ENCODE data around the gene THSD4.

Gene THSD4

DNA sequence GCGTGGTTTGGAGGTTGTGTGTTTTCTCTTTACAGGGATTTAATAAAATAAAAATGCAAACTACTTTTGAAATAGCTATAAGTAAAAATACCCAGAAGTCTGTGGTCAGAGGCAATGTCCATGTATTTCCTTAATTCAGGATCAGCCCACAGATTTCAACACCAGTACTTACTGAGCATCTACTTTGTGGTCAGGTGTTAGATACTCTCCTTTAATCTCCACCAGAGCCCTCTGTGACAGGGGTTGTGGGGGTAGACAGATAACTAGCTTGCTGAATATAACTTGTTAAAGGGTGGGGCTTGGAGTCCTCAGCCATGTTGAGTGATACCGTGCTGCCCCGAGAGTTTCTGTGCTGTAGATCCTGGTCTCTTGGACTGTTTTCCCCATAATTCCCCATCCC is 451.0 kb downstream of the THSD4 start:
- no peak for DNase-seq

DNA sequence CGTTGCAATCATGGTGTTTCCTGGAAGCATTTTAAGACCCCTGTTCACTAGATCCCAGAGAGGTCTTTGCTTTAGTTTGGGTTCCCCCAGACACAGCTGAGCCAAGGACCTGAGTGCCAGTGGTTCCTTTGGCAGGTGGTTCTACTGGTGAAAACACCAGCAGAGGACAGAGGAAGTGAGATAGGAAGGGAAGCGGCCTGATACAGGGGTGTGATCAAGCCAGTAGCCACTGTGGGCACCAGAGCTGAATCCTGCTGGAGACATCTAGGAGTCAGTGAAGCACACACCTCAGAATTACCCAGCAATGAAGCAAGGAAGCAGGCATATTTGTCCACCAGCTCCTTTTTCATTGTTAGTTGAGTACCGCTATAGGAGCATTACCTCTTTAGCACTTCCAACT is 451.9 kb downstream of the THSD4 start:
- DNase-seq = no peak

GRCh38 chr15:71568227-71568626 is 453.0 kb downstream of the THSD4 start:
- DNase-seq = no peak

DNA sequence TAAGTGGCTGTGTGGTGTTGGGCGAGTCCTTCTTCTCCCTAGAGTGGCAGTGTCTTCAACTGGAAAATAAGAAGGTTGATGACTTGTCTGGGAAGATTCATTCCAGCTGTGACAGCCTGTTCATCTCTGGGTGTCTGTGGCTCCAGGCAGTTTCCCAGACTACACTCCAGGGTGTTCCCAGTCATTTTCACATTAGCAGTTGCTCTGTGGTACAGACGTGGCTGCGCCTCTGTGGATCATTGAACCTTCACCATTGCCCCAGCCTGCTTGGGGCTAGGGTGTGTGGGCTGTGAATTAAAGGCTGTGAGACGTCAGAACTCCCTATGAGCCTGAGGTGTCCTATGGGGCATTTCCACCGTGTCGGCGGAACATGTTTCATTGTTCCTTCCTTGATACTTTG is 455.5 kb downstream of the THSD4 start:
- DNase-seq = no peak

- DNase-seq = no peak
Observed at GRCh38 chr15:71571641-71572040, 456.4 kb downstream of the THSD4 start.

DNA sequence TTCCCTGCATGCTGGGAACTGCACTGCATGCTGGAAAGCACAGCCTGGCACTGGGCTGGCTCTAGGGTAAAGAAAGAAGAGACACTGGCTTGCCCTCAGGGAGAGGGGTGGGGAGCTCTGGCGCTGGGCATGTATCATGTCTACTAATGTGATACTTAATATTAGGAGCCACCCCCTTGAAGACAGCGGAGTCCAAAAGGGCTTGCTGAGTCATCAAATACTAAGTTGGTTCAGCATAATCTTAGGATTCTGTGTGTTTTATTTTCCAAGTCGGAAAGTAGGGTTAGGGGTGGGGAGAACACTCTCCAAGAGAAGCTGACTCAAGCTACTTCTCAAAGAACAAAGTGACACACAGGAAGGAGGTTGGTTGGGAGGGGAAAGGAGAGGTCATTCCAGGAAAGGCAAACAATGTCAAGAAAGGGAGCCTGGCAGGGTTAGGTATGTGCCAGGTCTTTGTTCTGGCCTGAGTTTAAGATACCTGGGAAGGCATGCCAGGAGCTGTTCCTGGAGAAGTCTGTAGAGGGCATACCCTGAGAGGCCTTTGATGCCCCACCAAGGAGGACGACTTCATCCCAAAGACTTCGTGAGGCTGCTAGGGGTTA is 457.3 kb downstream of the THSD4 start:
- DNase-seq = no peak

DNA sequence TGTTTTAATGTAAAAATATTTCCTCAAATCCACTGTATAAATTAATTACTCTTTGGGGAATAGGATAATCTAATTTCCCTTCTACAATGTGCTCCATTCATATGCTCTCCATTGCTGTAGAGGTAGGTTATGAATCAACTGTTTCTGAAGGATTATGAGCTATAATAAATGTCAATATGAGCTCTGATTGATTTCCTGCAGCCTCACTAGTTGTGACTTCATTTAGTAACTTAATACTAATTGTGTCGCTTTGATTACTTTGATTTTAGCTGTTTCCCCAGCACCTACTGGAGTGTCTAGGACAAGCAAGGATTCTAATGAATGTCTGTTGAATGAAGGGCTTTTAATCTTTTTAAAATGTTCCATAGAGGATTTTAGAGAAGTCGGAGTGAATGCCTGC is 458.3 kb downstream of the THSD4 start:
- no peak for DNase-seq

GRCh38 chr15:71575474-71576045 is 460.3 kb downstream of the THSD4 start:
- no peak for DNase-seq

- no peak for DNase-seq
Observed at GRCh38 chr15:71577071-71577470, 461.8 kb downstream of the THSD4 start.

DNA sequence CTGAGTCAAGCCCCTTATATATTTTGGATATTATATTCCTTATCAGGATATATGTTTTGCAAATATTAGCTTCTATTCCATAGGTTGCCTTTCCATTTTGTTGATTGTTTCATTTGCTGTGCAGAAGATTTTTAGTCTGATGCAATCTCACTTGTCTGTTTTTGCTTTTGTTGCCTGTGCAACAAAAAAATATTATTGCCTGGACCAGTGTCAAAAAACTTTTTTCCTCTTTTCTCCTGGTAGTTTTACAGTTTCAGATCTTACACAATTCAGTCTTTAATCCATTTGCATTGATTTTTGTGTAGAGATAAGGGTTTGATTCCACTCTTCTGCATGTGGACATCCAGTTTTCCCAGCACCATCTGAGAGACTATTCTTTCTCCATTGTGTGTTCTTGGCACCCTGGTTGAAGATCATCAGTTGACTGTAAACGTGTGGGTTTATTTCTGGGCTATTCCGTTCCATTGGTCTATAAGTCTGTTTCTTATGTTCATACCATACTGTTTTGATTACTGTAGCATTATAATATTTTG is 466.2 kb downstream of the THSD4 start:
- no peak for DNase-seq

GRCh38 chr15:71585159-71585558 is 469.9 kb downstream of the THSD4 start:
- DNase-seq = no peak

GRCh38 chr15:71586463-71586862 is 471.2 kb downstream of the THSD4 start:
- DNase-seq = no peak

DNA sequence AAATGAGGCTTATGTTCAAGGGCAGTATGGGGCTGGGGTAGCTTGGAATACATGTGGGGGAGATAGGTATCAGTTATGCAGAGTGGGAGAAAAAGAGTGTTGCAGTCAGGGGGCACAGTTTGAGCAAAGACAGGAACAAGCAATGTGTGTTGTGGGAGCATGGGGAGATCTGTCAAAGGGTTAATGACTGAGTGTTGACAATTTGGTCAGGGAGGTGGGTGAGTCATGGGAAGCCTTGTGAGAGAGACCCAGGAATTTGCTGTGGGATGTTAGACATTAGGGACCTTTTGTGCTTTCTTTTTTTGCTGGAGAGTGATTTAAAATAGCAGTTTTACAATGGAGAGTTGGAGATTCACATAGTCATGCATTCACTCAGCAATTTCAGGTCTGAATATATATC is 473.5 kb downstream of the THSD4 start:
- DNase-seq = no peak

GRCh38 chr15:71591057-71591456 is 475.8 kb downstream of the THSD4 start:
- DNase-seq = no peak

DNA sequence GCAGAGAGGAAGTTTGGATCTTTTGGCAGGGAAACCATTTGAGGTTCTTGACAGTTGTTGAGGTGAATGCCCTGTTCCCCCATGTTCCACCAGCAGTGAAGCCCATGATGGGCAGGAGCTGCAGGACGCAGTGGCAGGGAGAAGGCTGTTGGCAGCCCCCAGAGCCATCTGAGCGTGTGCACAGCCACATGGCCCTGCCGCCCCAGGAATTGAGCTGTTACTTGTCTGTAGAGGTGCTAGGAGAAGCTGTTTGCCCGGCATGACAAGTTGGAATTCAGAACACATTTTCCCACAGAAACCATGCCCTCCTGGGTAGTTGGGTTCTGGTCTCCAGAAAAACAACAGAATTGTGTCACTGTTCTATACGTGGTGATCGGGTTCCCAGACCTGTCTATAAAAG is 476.9 kb downstream of the THSD4 start:
- DNase-seq = no peak

DNA sequence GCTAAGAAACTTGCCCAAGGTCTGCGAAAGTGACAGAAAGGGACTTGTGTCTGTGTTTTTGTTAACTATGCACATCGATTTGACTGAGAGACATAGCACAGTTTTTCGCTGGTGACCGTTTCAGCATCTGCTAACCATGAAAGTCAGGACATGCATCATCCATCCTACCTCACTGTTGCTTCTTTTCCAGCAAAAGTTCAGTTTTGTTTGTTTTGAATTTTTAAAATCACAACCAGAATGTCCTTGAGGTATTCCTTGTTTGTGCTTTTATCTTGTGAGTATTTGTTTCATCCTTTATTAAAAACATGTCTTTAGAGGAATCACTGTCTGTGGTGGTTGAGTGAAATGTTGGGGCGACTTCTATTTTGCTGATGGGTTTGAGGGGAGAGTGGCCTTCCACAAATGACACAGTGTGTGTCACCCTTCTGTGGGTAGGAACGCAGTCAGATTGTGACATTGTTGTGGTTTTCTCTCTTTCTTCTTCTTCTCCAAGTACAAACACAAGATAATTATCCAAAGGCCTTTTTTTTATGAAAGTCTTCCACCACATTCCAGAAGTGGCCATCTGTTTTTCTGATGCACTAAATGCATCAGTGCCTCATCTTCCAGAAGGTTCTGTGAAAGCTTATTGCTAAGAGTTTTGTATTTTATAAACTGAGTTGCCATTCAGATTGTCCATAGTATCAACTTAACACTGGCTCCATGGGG is 480.7 kb downstream of the THSD4 start:
- no peak for DNase-seq

DNA sequence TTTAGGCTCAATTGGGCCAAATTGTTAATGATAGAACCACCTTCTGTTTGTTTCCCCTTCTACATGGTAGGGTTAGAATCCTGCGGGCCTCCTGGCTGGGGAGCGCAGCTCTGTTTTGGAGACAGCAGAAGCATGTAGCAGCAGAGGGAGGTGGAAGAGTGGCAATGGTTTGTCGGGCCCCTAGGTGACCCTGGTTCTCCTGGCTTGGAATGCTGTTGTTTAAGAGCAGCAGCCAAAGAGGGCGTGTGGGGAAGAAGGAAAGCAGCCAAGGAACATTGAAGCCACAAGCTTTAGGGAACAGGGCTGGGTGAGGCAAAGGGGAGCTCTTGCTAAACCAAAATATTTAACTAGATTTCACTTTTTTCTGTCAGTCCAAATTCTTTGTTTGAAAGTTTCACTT is 481.4 kb downstream of the THSD4 start:
- DNase-seq = no peak

DNA sequence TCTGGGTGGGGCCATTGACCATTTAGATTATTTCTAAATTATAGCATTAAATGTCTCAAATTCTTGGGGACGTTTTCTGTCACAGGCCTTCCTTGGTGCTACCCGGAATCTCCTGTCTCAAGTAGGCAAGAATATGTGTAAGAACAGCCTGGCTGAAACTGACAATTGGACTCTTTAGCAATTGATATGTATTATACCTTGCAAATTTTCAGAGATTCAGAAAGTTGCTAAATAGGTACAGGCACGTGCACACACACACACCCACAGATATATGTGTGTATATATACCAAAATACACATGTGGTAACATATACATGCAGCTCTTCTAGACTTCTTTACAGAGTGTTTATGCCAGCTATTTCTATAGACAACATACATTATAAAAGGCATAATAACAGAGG is 481.9 kb downstream of the THSD4 start:
- DNase-seq = no peak

GRCh38 chr15:71597637-71598036 is 482.4 kb downstream of the THSD4 start:
- DNase-seq = no peak

- DNase-seq = no peak
Observed at GRCh38 chr15:71598741-71599140, 483.5 kb downstream of the THSD4 start.

GRCh38 chr15:71599418-71600151 is 484.3 kb downstream of the THSD4 start:
- no peak for DNase-seq

DNA sequence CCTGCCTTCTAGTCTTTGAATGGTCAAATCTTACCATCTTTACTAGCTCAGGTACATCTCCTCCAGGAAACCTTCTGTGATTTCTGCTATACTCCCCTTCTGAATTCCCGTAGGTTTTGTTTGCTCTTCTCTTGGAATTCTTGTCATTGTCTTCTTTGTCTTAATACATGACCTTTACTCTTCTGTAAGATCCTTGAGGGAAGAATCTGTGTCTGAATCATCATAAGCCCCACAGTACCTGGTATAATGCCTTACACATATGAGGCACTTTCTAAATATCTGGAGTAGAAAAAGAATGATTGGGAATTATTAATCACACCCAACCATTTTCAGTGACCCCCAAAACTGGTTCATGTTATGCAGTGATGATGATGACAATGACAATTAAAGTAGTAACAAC is 485.0 kb downstream of the THSD4 start:
- DNase-seq = no peak

GRCh38 chr15:71601038-71601834 is 486.0 kb downstream of the THSD4 start:
- no peak for DNase-seq

Data from activated naive CD4-positive, alpha-beta T cell treated with Interleukin-2 at 50 U/mL for 16 hours (primary cell).